Mesodermal cell (in vitro differentiated cells): ENCODE data around the gene SMARCAL1.

ENCODE experiments used
- H3K27ac ChIP-seq: 2 replicates; pipeline ENCODE4 v1.7.0; 2013; ENCODE audit warnings: mild to moderate bottlenecking, low read depth, low read length, moderate library complexity; ENCODE audit not compliant: severe bottlenecking
- H3K36me3 ChIP-seq: 2 replicates; pipeline ENCODE4 v1.7.1; 2013; ENCODE audit warnings: mild to moderate bottlenecking, low read length, moderate library complexity; ENCODE audit not compliant: control insufficient read depth, insufficient read depth
- H3K4me1 ChIP-seq: one replicate; pipeline ENCODE4 v1.7.1; 2013; ENCODE audit warnings: mild to moderate bottlenecking, low read length; ENCODE audit not compliant: insufficient read depth, control insufficient read depth, poor library complexity, severe bottlenecking
- H3K4me3 ChIP-seq: 2 replicates; pipeline ENCODE4 v1.7.0; 2013; ENCODE audit warnings: low read length, control low read depth, mild to moderate bottlenecking; ENCODE audit not compliant: insufficient read depth, poor library complexity, severe bottlenecking; ENCODE audit errors: extremely low read depth
- H3K9me3 ChIP-seq: 2 replicates; pipeline ENCODE4 v1.7.1; 2013; ENCODE audit warnings: mild to moderate bottlenecking, low read length, moderate library complexity; ENCODE audit not compliant: control insufficient read depth
- WGBS, 2 experiments: methylation state at CpG; one replicate each; pipeline ENCODE4 v1.1.5; 2013; ENCODE audit warnings: missing lambda C conversion rate in 2 of 2; ENCODE audit not compliant: insufficient coverage in 2 of 2; 5-methylcytosine and 5-hydroxymethylcytosine counted together

SMARCAL1 gene

DNA sequence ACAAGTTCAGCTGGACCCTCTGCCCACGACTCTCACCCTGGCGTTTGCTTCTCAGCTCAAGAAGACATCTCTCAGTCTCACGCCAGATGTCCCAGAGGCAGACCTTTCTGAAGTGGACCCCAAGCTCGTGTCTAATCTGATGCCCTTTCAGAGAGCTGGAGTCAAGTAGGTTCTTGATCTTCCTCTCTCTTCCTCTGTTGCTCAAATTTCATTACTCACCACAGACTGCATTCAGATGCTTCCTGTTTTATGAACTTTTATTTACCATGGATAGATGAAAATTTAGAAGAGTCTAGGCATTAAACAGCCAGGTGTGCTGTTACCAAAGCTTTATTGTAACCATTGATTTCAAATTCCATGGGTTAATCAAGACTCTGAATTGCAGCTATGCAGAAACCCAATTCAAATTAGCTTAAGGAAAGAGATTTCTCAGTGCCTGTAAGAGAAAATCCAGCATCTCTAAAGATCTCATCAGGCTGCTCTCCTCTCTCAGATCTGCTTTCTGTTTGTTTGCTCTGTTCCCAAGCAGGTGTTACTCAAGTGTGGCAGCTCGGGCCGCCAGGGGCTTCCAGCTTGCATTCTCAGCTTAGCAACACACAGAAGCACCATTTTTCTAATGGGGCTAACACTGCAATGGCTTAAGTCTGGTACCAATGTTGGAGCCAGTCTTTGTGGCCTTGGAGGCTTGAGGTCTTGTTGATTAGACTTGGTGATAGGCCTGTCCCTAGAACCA is 16.5 kb downstream of the SMARCAL1 start:
- peaks cover 15% of the 10 kb centered on the region for H3K9me3 ChIP-seq
- no peak overlapping the region for H3K27ac ChIP-seq
- H3K4me1 ChIP-seq = peaks cover 21% of the 10 kb centered on the region
- 90 to 100% methylated on average over 4 to 6 of the region's 6 CpGs for WGBS, 2 experiments
- H3K36me3 ChIP-seq = peaks cover 82% of the 10 kb centered on the region
- H3K4me3 ChIP-seq = no peak overlapping the region

DNA sequence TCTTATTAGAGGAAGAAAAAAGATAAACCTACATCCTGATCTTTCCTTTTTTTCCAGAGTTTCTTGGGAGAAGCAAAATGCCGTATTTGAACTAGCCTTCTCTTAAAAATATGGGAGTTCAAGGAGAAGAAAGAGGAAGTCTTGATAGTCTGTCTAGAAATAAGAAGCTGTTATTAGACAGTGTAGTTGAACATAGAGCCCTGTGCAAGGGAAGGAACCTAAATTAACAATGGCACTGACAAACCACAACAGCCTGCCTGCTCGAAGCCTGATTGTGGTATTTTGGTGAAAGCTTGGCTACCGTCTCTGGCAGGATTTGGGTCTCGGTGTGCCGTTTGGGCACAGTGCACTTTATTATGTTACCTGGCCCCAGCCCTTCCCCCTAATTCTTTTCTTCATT is 17.1 kb downstream of the SMARCAL1 start:
- H3K4me1 ChIP-seq = peaks cover 21% of the 10 kb centered on the region
- no peak overlapping the region for H3K4me3 ChIP-seq
- WGBS, 2 experiments = 74 to 96% methylated on average over 3 to 4 of the region's 5 CpGs
- H3K9me3 ChIP-seq = peaks cover 13% of the 10 kb centered on the region
- no peak overlapping the region for H3K27ac ChIP-seq
- peaks cover 82% of the 10 kb centered on the region for H3K36me3 ChIP-seq

DNA sequence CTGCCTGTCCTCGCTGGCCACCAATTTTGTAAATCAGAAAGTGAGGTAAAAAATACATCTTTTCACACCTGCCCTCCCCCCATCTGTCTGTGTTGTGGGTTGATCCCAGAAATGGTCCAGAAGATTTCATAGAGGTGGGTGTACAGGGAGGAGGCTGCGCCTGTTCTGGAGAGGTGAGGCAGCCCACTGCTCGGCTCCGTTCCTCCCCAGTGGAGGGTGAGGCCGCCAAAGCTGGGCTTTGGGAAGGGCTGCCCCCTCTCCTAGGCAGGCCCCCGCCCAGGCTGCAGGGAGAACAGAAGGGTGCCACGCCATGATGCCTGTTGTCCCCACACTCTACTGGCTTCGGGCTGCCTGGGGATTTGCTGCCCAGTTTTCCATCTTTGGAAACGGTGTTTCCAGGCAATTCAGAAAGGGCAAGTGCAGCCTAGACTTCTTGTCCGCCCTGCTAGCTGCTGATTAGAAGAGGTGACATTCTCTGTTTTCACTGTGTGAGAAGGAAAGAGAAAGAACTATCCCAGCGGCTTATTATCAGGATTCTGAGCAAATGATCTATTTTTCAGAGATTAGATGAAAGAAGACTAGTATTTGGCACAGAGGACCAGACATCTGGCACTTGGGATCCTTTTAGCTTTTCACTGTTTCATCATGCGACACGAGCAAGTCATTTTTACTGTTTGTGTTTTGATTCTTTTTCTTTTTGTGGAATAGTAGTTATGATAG is 18.7 kb downstream of the SMARCAL1 start:
- Histone ChIP-seq H3K4me3 (no peak overlapping the region), H3K27ac (no peak overlapping the region), H3K9me3 (no peaks in the 10 kb centered on the region), H3K36me3 (peaks cover 82% of the 10 kb centered on the region), H3K4me1 (peaks cover 17% of the 10 kb centered on the region)
- WGBS, 2 experiments = 93 to 95% methylated on average over 8 to 9 of the region's 13 CpGs

DNA sequence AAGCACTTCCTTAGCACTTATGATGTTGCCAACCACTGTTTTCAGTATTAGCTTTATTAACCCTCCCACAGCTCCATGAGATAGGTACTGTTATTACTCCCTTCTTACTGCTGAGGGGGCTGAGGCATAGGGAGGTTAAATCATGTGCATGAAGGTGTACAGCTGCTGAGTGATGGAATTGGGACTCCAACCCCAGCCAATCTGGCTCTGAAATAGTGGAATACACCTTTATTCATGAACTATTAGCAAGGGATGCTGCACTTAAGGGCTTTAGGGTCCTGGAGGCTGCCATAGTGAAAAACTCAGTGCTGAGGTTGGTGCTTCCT is 19.2 kb downstream of the SMARCAL1 start:
- Histone ChIP-seq H3K4me1 (peaks cover 12% of the 10 kb centered on the region), H3K4me3 (no peak overlapping the region), H3K36me3 (peaks cover 86% of the 10 kb centered on the region), H3K27ac (no peak overlapping the region), H3K9me3 (no peaks in the 10 kb centered on the region)

DNA sequence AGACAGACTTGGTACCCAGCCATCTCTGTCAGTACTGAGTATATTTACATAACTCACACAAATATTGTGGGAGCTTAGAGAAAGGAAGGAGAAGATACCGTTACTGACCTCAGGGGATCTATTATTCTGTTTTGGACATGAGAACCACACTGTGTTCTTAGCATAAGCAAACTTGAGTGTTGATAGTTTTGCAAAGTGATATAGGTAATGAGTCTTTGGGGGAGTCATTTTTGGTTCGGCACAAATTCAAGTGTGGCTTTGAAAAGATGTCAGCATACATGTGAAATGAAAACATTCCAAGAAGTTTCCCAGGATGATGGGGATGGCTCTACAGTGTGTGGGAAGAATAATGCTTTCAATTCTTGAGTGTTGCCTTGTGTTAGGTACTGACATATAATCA is 24.1 kb downstream of the SMARCAL1 start:
- Histone ChIP-seq H3K4me1 (no peaks in the 10 kb centered on the region), H3K9me3 (no peaks in the 10 kb centered on the region), H3K36me3 (peaks cover 96% of the 10 kb centered on the region), H3K4me3 (no peak overlapping the region), H3K27ac (no peak overlapping the region)
- WGBS, 2 experiments = 100% methylated on average over 1 to 2 of the region's 2 CpGs

DNA sequence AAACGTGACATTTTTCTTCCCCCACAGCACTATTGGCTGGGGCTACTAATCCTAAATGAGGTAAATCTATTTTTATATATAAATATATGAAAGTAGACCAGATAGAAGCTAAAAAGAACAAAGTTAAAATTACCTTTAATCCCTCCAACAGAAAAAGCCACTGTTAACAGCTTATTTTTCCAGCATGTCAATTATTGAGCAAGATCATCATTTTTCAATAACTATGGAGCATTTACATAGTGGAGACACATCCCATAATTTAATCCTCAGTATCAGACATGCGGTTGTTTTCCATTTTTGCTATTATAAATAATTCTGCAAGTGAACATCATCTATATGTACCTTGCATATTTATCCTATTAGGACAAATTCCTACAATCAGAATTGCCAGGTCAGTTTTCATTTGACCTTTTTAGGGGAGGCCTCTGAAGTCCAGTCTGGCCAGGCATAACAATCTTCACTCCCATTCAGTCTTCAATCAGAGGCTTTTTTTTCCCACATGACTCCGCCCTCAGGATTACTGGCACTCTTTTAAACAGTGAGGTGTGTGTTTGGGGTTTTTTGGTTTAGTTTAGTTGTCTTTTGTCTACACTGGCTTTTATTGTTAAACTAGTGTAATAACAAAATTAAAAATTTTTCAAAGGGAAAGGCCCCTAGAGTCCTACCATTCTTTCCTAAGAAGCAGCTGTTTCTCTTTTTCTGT is 29.2 kb downstream of the SMARCAL1 start:
- 100% methylated on average over 1 of the region's 3 CpGs; no CpG with 5 or more reads in 1 of the 2 experiments for WGBS, 2 experiments
- no peak overlapping the region for H3K4me3 ChIP-seq
- peaks cover 81% of the 10 kb centered on the region for H3K36me3 ChIP-seq
- H3K27ac ChIP-seq = no peak overlapping the region
- no peaks in the 10 kb centered on the region for H3K9me3 ChIP-seq
- H3K4me1 ChIP-seq = no peaks in the 10 kb centered on the region

DNA sequence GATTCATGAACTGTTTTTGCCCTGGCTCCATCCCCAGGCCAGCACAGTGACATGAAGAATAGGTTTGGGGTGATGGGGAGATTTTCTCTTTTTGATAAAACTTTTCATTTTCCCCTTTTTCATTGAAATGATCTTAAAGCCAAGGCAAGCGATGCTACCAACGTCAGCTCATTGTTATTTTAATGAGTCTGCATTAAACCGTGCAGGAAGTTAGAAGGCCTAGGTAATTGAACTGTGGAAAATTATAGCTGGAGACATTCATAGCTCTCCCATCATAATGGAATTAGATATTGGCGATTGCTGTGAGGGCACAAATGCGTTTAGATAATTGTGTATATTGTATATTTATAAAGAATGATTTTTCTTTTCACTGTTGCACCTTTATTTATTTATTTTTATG is 33.2 kb downstream of the SMARCAL1 start:
- H3K36me3 ChIP-seq = peaks cover 82% of the 10 kb centered on the region
- 62 to 80% methylated on average over 1 to 2 of the region's 5 CpGs for WGBS, 2 experiments
- H3K4me1 ChIP-seq = no peaks in the 10 kb centered on the region
- no peak overlapping the region for H3K27ac ChIP-seq
- no peaks in the 10 kb centered on the region for H3K9me3 ChIP-seq
- H3K4me3 ChIP-seq = no peak overlapping the region

DNA sequence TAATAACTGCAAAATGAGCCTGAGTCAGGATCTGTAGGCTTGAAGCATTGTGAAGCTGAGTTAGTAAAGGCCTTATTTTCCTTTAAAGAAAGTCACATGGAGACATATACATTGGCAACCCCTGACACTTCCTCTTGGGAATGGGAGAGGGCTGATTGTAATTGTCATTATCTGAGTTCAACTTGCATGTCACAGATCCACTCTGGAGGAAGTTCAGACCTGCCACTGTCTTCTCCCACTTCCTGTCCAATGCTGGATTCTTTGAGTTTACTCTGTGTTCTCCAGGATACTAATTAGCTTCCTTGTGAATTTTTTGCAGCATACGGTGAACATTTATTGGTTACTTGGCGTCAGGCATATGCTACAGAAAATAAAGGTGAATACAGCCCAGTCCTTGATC is 34.1 kb downstream of the SMARCAL1 start:
- Histone ChIP-seq H3K4me1 (no peaks in the 10 kb centered on the region), H3K36me3 (peaks cover 82% of the 10 kb centered on the region), H3K9me3 (no peaks in the 10 kb centered on the region), H3K27ac (no peak overlapping the region), H3K4me3 (no peak overlapping the region)
- WGBS, 2 experiments = 93 to 100% methylated on average over 2 of the region's 2 CpGs

DNA sequence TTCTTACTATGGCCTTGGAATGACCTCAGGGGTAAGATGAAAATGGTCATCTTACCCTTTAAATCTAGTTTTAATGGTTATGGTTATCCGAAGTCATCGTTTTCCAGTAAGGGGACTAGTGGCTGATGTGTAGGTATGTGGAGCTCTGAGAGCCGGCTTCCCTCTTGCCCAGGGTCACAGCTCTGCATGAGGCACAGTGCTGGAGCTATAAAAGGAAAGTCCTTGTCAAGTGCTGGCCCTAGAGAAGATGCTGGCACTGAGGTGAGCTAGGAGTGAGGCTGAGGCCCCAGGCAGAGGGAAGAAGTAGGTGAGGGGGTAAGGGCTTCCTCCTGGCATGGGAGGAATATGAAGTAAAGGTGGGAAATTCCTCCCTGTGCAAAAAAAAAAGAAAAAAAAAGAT is 35.0 kb downstream of the SMARCAL1 start:
- Histone ChIP-seq H3K4me3 (no peak overlapping the region), H3K9me3 (no peaks in the 10 kb centered on the region), H3K36me3 (peaks cover 84% of the 10 kb centered on the region), H3K27ac (no peak overlapping the region), H3K4me1 (no peaks in the 10 kb centered on the region)
- 94 to 100% methylated on average over 3 of the region's 3 CpGs for WGBS, 2 experiments

DNA sequence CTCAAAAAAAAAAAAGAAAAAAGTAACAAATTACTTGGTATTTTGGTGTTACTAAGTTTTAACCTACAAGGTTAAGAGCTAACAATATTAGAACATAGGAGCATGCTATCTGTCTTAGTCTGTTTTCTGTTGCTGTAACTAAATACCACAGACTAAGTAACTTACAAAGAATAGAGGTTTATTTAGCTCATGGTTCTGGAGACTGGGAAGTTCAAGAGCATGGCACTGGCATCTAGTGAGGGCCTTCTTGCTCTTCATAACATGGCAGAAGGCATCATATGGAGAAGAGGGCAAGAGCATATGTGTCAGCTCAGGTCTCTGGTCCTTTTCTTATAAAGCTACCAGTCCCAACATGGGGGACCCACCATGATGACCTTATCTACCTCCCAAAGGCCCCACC is 36.5 kb downstream of the SMARCAL1 start:
- H3K27ac ChIP-seq = no peak overlapping the region
- H3K4me1 ChIP-seq = no peaks in the 10 kb centered on the region
- peaks cover 5% of the 10 kb centered on the region for H3K9me3 ChIP-seq
- peaks cover 89% of the 10 kb centered on the region for H3K36me3 ChIP-seq
- no peak overlapping the region for H3K4me3 ChIP-seq

DNA sequence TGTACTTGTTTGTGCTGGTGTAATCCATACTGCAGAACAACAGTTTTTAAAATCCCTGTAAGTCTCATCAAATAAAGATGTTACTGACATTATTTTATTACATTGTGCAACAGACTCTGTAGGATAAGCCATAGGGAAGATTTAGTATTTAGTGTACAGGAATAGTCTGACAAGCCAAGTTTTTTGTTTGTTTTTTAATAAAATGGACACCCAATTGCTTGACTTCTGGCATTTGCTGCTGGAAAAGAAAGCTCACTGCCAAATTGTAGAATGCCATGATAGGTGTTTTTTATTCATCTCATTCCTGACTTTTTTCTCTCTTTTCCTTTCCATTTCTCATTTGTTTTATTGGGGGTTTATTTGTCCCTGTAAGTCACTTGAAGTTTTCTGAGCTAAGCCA is 38.1 kb downstream of the SMARCAL1 start:
- no peak overlapping the region for H3K4me3 ChIP-seq
- H3K9me3 ChIP-seq = peaks cover 16% of the 10 kb centered on the region
- H3K36me3 ChIP-seq = peaks cover 94% of the 10 kb centered on the region

More for the DNA sequence above, 38.1 kb downstream of the SMARCAL1 start:
- H3K4me1 ChIP-seq = no peaks in the 10 kb centered on the region
- no peak overlapping the region for H3K27ac ChIP-seq
